MM.1S (cell line): ENCODE results near the gene ARID4B.

Experiments used
- DNase-seq: peaks from one replicate; pipeline ENCODE4 v3.0.0-alpha.2; 2015
- H2AFZ ChIP-seq: fragments of 300-600 bp; sonication (generic); 2 replicates; pipeline ENCODE4 v1.6.0; 2016; ENCODE audit warnings: antibody characterized with exemption, low read length
- H3F3A ChIP-seq: fragments of 300-600 bp; sonication (generic); 2 replicates; pipeline ENCODE4 v1.6.1; 2016; ENCODE audit warnings: mild to moderate bottlenecking, antibody characterized with exemption, low read length, moderate library complexity, mixed read lengths; ENCODE audit not compliant: insufficient read depth
- H3K27ac ChIP-seq: fragments of 300-600 bp; sonication (generic); 2 replicates; pipeline ENCODE4 v1.5.1; 2016; ENCODE audit warnings: mild to moderate bottlenecking, low read length
- H3K27me3 ChIP-seq: fragments of 300-600 bp; sonication (generic); replicated peaks from 2 replicates; pipeline ENCODE4 v1.6.0; 2016; ENCODE audit warnings: low read length; ENCODE audit not compliant: insufficient read depth
- H3K36me3 ChIP-seq: fragments of 300-600 bp; sonication (generic); replicated peaks from 2 replicates; pipeline ENCODE4 v1.6.1; 2016; ENCODE audit warnings: mild to moderate bottlenecking, low read length, mixed read lengths; ENCODE audit not compliant: insufficient read depth
- H3K4me1 ChIP-seq: fragments of 300-600 bp; sonication (generic); 2 replicates; pipeline ENCODE4 v1.6.1; 2016; ENCODE audit warnings: low read length, mixed read lengths
- H3K4me2 ChIP-seq: fragments of 300-600 bp; sonication (generic); 2 replicates; pipeline ENCODE4 v1.6.0; 2016; ENCODE audit warnings: low read depth, low read length
- H3K4me3 ChIP-seq: fragments of 300-600 bp; sonication (generic); 2 replicates; pipeline ENCODE4 v1.5.1; 2016; ENCODE audit warnings: low read length, mixed read lengths
- H3K79me2 ChIP-seq: fragments of 300-600 bp; sonication (generic); 2 replicates; pipeline ENCODE4 v1.6.1; 2016; ENCODE audit warnings: mixed run types, low read length, mixed read lengths
- H3K9ac ChIP-seq: fragments of 300-600 bp; sonication (generic); 2 replicates; pipeline ENCODE4 v1.6.1; 2016; ENCODE audit warnings: low read length, mixed read lengths
- H3K9me2 ChIP-seq: fragments of 300-600 bp; sonication (generic); replicated peaks from 2 replicates; pipeline ENCODE4 v1.6.1; 2016; ENCODE audit warnings: mild to moderate bottlenecking, low read length, mixed read lengths; ENCODE audit not compliant: insufficient read depth
- H3K9me3 ChIP-seq: fragments of 300-600 bp; sonication (generic); replicated peaks from 2 replicates; pipeline ENCODE4 v1.6.1; 2016; ENCODE audit warnings: mild to moderate bottlenecking, low read length, mixed read lengths; ENCODE audit not compliant: insufficient read depth
- H4K20me1 ChIP-seq: fragments of 300-600 bp; sonication (generic); 2 replicates; pipeline ENCODE4 v1.6.1; 2016; ENCODE audit warnings: mild to moderate bottlenecking, low read length, moderate library complexity, mixed read lengths; ENCODE audit not compliant: insufficient read depth
- CTCF ChIP-seq: fragments of 300-600 bp; sonication (generic); IDR thresholded peaks from 2 replicates; pipeline ENCODE4 v1.5.1; 2016; ENCODE audit warnings: antibody characterized with exemption, low read length, mixed read lengths
- EZH2 ChIP-seq: fragments of 300-600 bp; sonication (generic); optimal IDR thresholded peaks from 2 replicates; pipeline ENCODE3; 2017; ENCODE audit warnings: low read depth, mild to moderate bottlenecking, antibody characterized with exemption, low read length, mixed read lengths
- EZH2phosphoT487 ChIP-seq: fragments of 300-600 bp; sonication (generic); IDR thresholded peaks from 2 replicates; pipeline ENCODE4 v1.6.1; 2018; ENCODE audit warnings: antibody characterized with exemption, low read length

Gene ARID4B

DNA sequence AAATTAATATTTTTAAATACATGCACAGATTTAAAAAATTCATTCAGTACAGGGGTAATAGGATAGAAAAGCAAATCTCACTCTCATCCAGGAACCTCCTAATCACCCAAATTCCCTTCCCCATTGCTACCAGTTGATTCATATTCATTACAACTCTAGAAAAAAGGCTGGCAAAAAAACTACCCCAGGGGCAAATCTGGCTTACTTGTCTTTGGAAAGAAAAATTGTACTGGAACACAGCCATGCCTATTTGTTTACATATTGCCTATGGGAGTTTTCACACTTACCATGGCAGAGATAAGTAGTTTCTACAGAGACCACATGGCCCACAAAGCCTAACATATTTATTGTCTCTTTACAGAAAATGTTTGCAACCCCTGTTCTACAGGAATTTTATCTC lies 158.0 kb downstream of the ARID4B start:
- Histone ChIP-seq H3K36me3 (0 out of 2 replicates have a peak, but pooled peaks cover 1% of the 10 kb centered on the region), H3K9me2 (no peaks in the 10 kb centered on the region), H3K9ac (no peak overlapping the region), H2AFZ (no peak overlapping the region), H3K4me3 (no peak overlapping the region), H3K27me3 (no peaks in the 10 kb centered on the region), H4K20me1 (no peaks in the 10 kb centered on the region), H3F3A (no peaks in the 10 kb centered on the region), H3K9me3 (no peaks in the 10 kb centered on the region), H3K79me2 (no peaks in the 10 kb centered on the region), H3K27ac (no peak overlapping the region), H3K4me1 (no peaks in the 10 kb centered on the region), H3K4me2 (no peak overlapping the region)
- DNase-seq, result no peak
- no peak for TF ChIP-seq EZH2phosphoT487

- no peaks in the 10 kb centered on the region for H3K27me3 ChIP-seq
- no peaks in the 10 kb centered on the region for H4K20me1 ChIP-seq
- TF ChIP-seq CTCF (no peak), EZH2 (no peak), EZH2phosphoT487 (no peak)
- H3K79me2 ChIP-seq, result no peaks in the 10 kb centered on the region
- no peaks in the 10 kb centered on the region for H3K9me3 ChIP-seq
- H3K4me3 ChIP-seq, result no peak overlapping the region
- no peaks in the 10 kb centered on the region for H3K4me1 ChIP-seq
- H3K9me2 ChIP-seq, result no peaks in the 10 kb centered on the region
- no peak for DNase-seq
- H3K9ac ChIP-seq, result no peak overlapping the region
- no peaks in the 10 kb centered on the region for H3K36me3 ChIP-seq
- H3K27ac ChIP-seq, result no peak overlapping the region
- H2AFZ ChIP-seq, result no peak overlapping the region
- no peaks in the 10 kb centered on the region for H3F3A ChIP-seq
- H3K4me2 ChIP-seq, result no peak overlapping the region
These were observed 159.6 kb downstream of the ARID4B start for GRCh38 chr1:235168375-235168774.

GRCh38 chr1:235161685-235162327 lies 166.2 kb downstream of the ARID4B start:
- peak overlapping the region; percentile 77 for H2AFZ ChIP-seq
- TF ChIP-seq EZH2phosphoT487, result no peak
- TF ChIP-seq CTCF, result no peak
- no peak for TF ChIP-seq EZH2
- peaks cover 8% of the 10 kb centered on the region; the same call in 1 of the 2 replicates for H3K4me1 ChIP-seq
- H3K4me3 ChIP-seq, result peak overlapping the region; percentile 82
- no peaks in the 10 kb centered on the region for H3K9me3 ChIP-seq
- no peaks in the 10 kb centered on the region for H3K9me2 ChIP-seq
- no peaks in the 10 kb centered on the region for H3K36me3 ChIP-seq
- H3F3A ChIP-seq, result 0 out of 2 replicates have a peak, but pooled peaks cover 8% of the 10 kb centered on the region
- peaks cover 39% of the 10 kb centered on the region for H3K79me2 ChIP-seq
- H3K9ac ChIP-seq, result peak overlapping the region; percentile 77
- no peaks in the 10 kb centered on the region for H3K27me3 ChIP-seq
- H3K4me2 ChIP-seq, result peak overlapping the region; percentile 69
- no peaks in the 10 kb centered on the region for H4K20me1 ChIP-seq
- H3K27ac ChIP-seq, result no peak overlapping the region; the same call in 1 of the 2 replicates
- no peak for DNase-seq
